CD4-positive, alpha-beta T cell treated with Interleukin-17A for 4 hours (primary cell): Measurements from ENCODE around the gene ZNF77.
"Not testable (repeated sequence)": the region's sequence is repeated elsewhere in the genome, so short reads cannot be mapped to it uniquely, and the experiment has no call there.

Experiments used
- DNase-seq: peaks from one replicate; pipeline ENCODE4 v3.0.0-alpha.2; 2020; ENCODE audit warnings: mixed read lengths

The ZNF77 gene

DNA sequence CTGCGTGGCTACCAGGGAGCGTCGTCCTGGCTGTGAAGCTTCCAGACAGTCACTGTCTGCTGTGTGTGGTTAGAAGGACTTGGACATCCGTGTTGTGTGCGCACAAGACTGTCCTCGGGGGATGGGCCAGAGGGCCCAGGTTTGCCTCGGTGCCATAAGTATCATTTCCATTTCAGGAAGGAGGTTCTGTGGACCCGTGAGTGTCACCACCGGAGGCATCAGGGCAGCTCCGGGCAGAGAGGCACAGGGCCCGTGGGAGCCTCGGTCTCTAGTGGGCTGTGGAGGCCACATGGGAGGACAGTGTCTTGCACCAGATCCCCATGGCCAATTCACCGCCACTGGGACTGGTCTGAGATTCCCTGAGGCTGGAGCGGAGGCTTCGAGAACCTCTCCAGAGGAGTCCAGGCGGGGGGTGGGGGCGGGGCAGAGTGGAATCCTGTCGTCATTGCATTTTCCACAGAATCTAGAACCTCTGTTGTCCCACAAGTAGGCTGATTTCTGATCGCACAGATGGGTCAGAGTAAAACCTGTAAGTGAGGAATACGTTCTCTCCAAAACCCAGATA is 38.1 kb downstream of the ZNF77 start:
- no peak for DNase-seq

DNA sequence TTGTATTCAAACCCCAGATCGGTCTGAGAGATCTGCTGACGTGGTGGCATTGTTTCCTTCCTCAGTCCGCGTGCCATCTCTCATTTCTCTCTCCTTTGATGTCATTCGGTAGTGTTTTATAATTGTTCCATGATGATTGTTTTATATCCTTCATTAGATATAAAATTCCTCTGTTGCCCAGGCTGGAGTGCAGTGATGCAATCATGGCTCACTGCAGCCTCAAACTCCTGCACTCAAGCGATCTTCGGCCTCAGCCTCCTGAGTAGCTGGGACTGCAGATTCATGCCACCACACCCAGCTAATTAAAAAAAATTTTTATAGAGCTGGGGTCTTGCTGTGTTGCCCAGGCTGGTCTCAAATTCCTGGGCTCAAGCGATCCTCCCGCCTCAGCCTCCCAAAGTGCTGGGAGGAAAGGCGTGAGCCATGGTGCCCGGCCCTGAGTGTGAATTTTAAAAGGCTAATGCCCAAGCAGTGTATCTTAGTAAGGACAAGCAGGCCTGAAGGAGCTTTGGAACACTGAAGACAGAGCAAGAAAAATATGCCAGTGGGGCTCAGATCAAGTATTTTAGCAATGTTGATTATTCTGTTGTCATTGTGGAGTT is 38.8 kb downstream of the ZNF77 start:
- DNase-seq, result no peak

DNA sequence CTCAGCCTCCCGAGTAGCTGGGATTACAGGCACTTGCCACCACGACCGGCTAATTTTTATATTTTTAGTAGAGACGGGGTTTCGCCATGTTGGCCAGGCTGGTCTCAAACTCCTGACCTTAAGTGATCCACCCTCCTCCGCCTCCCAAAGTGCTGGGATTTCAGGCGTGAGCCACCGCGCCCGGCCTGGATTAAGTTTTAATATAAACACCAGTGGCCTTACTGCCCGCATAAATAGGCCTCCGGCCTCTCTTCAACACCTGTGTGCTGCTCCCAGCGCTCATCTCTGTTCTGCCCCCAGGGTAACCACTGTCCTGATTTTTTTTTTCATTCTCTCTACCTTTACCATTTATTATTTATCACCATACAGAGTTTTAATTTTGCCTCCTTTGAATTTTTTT is 41.4 kb downstream of the ZNF77 start:
- DNase-seq, result not testable (repeated sequence)

DNA sequence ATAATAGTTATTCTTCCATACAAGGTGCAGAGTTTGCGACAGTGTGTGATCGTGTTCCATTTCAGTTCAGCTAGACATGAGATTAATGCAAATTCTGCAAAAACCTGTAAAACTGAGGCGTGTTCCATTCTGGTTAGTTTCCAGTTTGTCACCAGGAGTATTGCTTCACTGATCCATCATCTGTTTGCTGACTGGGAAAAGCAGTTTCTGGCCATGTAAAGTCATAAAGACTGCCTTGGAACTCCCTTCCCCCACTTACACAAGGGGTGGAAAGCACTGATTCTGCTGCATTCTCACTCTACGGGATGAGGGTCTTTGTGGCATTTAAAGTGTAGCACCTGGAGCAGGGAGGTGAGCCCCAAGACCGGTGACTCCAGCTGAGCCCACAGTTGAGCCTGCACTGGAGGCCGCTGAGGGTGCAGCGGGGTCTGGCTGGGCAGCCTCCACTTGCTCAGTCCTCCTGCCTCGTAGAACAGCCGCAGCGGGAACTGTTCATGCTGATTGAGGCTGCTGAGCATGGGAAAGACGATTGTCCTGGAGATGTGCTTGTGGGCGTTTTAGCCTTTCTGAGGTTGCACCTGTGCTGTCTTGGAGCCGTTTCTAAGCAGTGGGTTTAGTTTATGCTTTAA is 42.1 kb downstream of the ZNF77 start:
- no peak for DNase-seq

DNA sequence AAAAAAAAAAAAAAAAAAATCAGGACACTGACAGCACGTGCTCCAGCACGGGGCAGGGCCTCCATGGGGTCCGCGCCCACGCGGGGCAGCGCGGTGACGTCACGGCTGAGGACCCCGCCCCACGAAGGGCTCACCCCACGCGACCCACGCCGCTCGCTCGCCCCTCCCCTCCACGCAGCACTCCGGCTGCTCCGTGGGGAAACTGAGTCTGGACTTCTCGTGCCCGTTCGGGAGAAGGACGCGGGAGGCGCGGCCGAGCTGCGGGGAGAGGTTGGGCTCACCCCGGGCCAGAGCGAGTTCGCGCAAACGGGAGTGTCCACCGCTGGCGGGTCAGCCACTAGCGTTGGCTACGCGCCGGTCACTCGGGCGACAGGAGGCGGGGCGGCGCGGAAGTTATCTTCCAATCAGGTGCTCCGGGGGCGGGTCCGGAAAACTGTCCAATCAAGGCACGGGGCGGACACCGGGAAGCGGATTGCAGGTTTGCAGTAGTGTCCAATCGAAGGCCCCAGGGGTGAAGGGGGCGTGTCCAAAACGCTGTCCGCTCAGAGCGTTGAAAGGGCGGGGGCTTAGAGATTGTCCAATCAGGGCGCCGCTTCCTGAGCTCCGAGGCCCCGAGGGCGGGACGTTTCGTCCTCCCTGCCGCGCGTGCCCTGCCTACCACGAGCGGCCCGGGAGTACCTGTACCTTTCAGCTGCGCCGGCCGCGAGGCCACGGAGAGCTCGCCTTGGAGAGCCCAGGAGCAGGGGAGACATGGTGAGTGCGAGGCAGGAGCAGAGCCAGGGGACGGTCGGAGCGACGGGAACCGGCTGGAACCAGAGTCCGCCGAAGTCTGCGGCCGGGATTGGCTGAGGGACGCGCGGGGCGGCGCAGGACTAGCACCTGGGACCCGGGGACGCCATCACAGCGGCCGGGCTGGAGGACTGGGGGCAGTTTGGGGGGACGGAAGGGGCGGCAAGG is 44.2 kb downstream of the ZNF77 start, which contains the start of gene ZNF57:
ZNF57 (plus strand) TSS at position 633 of the 957 bp plus-strand sequence; CDS start at position 751, 118 bp downstream.
- peak; percentile 99 for DNase-seq

DNA sequence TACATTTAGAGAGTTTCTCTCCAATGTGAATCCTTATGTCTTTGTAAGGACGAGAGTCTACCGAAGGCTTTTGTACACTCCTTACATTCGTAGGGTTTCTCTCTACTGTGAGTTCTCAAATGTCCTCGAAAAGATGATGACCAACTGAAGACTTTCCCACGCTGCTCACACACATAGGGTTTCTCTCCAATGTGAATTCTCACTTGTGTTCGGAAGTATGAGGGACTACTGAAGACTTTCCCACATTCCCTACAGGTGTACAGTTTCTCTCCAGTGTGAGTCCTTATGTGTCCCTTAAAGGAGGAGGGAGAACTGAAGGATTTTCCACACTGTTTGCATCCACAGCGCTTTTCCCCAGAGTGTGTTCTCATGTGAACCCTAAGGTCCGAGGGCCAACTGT is 48.1 kb downstream of the ZNF77 start:
- DNase-seq, result no peak

DNA sequence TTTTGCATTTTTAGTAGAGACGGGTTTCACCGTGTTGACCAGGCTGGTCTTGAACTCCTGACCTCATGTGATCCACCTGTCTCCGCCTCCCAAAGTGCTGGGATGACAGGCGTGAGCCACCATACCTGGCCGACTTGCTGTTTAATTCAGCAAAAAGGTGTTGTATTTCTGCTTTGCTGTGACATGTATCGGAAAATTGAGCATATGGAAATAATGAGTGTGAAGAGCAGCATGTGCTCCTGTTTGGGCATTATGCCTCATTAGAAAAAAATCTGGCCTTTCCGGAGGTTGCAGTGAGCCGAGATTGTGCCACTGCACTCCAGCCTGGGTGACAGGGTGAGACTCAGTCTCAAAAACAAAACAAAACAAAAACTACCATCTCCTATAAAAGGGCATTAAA is 54.2 kb downstream of the ZNF77 start:
- DNase-seq, result not testable (repeated sequence)

DNA sequence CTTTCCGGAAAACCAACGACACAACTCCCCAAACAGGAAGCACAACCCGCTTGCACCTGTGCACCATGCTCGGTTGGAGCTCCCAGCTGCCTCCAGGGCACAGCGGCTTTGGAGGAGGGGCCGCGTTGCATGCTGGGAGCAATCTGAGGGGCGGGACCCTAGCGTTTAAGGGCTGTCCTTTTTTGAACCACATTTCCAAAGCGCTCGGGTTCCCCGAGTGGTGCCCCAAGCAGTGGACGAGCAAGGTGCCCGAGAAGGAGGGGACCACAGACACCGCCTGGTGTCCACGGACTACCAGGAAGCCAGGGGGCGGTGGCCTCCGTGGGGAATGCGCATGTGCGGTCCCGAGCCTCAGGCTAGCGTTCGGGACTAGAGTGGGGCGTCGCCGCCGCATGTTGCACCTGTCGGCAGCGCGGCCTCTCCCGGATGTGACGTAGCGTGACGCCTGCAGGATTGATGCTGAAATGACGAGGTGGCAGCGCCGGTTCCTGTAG is 56.0 kb downstream of the ZNF77 start:
- DNase-seq, result peak; percentile 60

DNA sequence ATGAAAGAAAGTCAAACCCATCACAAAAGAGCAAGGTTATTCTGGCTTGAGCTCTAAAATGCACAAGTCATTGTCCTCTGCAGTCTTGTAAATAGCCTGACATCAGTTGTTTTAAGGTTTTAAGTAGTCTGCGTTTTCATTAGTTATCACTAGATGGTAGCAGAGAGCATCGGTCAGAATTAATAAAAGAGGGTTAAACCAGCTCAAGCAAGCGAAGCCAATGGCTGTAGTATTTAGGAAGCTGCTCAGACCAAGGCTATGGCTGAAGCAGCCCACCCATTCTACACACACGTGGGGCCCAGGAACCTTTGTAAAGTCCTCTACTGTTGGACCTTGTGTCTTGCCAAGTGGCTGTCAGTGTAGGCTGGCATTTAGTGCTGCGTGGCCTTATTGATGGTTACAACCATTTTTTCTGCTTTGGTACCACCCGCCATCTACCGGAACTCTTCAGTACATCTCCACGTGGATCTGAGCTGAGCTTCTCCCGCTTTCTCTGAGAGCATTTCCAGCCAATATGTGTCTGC is 57.3 kb downstream of the ZNF77 start:
- DNase-seq, result no peak

DNA sequence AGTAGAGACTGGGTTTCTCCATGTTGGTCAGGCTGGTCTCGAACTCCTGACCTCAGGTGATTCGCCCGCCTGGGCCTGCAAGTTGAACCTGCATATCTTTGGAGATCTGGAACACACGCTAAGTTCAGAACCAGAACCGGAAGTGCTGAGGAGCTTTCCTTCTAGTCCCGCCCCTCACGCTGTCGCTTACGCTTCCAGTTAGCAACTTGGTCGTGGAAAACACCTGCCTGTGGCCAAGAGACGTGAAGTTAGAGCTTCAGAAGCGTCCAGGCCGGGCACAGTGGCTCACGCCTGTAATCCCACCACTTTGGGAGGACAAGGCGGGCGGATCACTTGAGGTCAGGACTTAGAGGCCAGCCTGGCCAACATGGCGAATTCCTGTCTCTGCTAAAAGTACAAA is 59.0 kb downstream of the ZNF77 start:
- DNase-seq, result no peak

DNA sequence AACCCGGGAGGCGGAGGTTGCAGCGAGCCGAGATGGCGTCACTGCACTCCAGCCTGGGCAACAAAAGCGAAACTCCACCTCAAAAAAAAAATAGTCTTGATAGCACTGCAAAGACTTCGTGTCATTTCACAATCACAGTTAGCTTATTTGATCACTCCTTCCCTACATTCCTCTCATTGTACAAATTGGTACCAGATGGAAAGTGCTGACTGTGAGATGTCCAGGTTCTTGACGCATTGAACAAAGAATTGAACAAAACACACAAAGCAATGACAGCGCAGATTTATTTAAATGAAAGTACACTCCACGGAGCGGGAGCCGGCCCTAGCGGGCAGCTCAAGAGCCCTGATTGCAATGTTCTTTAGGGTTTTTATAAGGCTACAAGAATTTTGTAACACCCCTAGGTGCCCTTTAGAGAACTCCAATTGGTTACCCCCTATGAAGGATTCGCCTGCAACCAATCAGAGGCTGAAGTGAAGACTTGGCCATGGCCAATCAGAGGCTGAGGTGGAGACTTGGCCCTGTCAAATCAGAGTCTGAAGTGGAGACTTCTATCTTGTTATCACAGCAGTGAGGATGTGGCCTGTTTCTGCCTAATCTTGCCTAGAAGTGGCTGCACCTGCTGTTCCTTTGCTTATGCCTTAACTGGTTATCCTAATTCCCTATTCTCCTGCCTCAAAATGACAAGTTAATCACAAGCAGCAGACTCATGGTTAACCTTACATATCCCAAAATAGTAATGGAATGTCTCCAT is 60.9 kb downstream of the ZNF77 start:
- DNase-seq, result no peak
